ENCODE results near the gene DNAJB6.

DNAJB6 gene

DNA sequence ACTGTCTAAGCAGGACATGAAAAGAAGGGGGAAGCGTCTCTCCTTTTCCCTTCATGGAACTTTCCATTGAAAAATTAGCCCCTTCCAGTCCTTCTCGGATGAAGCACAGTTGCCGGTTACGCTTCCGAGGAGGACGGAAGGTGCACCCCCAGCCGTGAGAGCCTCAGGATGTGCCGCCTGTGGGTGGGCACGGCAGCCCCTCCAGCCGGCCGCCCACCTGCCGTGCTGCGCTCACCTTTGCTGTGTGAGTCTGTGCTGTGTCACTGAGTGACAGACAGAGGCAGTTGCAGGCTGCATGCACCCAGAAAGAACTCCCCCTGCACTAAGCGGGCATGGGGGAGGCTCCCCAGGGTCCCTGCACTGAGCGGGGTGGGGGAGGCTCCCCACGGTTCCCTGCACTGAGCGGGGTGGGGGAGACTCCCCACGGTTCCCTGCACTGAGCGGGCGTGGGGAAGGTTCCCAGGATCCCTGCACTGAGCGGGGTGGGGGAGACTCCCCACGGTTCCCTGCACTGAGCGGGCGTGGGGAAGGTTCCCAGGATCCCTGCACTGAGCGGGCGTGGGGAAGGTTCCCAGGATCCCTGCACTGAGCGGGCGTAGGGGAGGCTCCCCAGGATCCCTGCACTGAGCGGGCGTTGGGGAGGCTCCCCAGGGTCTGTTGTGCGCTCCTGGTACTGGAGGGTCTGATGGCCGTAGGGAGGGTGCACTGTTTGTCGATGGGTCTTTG is 74.2 kb downstream of the DNAJB6 start:
- DNase-seq = no peak

DNA sequence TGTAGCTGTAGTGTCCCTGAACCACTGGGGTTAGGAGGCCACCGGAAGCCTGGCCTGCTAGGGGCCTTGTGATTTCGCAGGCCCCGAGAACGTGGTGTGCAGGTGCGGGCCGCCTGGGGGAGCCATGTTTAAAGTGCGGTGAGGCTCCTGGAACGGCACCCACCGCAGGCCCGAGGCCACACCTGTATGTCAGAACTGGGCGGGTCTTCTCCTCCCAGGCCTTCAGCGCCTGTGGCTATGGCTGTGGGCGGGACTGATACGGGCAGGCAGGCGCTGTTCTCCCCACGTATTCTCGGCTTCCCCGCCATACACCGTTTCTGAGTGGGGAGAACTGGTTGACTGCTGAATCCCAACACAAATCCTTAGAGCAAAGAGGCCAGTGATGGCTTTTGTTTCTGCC is 74.8 kb downstream of the DNAJB6 start:
- DNase-seq = no peak

DNA sequence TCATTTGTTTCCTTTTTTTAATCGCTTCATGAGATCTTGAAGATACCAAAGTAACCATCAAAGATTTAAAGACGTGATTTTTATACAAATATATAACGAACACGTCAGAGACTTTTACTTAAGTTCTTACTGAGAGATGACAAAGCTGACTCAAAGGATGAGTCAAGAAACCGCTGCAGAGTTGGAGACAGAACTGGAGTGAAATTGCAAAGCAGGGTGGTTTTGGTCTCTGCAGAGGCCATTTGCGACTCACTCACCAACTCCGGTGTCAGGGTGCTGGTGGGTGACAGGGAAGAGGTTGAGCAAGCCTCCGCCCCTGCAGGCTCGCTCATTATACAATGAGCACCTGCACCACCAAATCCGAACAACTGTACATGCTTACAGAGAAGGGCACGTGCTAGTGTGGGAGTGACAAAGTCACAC is 75.2 kb downstream of the DNAJB6 start:
- no peak for DNase-seq

DNA sequence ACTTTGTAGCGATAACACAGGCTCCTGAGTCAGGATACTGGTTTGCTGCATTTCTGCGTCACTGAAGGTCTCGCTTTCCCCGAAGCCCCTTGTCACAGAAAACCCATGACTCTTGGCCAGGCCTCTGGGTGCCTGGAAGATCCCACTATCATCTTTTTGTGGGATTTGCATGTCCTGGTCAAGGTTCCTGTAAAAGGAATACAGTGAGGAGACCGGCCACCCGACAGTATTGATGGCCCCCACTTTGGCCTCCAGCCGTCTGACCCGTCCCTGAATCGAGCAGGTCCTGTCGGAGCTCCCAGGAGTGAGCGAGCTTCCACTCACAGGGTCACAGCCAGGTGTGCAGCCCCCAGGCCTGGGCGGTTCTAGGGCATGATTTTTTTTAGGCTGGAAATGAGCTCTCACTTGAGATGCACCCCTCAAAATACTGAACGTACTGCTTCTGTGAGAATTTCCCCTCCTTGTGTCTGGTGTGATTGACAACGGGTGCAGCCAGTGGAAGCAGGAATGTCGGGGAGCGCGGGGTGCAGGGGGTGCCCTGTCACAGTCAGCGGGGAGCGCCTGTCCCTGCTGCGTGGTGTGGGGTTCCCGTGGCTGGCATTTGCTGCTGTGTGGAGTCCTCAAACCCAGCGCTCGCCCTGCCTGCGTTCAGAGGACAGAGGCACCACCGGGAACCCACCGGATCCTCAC is 75.8 kb downstream of the DNAJB6 start:
- no peak for DNase-seq

DNA sequence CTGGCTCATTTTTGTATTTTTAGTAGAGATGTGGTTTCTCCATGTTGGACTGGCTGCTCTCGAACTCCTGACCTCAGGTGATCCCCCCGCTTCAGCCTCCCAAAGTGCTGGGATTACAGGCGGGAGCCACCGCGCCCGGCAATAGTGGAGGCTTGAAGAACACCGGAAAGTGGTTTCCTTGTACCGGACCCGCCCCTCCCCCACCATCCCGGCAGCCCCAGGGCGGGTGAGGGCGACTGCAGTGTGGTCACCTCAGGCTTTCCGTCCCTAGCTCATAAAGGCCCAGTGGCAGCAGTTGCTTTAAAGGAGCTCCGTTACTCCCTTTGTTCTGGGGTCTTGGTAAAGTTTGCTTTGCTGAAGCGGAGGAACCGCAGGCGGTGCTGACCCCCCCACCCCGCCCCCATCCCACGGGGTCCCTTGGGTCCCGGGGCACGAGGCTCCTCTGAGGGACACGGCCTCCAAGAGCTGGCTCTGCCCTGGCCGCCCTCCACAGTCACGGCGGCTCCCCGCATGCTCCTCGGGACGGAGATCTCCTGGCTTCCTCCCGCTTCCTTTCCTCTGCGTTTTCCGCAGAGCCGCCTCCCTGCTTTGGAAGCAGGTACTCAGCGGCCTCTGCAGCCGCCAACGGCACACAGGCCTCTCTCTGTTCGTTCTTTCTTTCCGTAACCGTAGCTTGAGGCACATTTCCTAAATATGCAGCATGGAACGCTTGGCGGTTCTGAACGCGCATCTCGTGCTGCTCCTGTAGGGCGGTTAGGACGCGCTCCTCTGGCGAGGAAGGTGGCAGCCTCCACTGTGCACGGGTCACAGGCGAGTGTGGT is 77.3 kb downstream of the DNAJB6 start:
- DNase-seq = no peak

DNA sequence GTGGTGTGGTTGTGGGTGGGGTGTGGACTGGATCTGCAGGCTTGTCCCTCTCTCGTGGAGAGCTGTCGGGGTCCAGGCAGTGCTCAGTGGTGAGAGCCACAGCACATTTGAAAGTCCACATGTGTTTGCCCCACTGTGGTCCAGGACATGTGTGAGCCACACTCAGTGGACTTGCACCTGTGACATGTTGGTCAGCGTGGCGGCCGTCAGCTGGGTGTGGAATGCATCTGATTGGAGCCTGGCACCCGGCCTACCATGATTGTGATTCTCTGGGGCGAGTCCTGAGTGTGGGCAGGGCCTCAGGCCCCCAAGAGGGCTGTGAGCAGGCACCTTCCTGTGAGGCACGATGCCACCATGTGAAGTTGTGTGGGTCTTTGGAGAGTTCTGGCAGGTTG is 77.9 kb downstream of the DNAJB6 start:
- no peak for DNase-seq

DNA sequence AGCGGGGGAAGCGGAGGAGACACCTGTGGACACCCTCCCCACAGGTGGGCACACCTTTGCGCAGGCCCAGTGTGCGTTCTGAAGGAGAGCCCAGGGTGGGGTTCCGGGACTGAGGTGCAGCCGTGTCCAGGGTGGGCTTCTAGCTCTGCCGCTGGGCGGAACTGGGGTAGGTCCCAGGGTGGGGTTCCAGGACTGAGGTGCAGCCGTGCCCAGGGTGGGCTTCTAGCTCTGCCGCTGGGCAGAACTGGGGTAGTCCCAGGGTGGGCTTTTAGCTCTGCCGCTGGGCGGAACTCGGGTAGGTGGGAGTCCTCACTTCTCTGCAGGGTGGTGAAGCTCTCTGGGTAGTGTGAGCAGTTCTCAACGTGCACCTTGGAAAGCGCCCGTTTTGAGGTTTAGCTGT is 78.7 kb downstream of the DNAJB6 start:
- no peak for DNase-seq

DNA sequence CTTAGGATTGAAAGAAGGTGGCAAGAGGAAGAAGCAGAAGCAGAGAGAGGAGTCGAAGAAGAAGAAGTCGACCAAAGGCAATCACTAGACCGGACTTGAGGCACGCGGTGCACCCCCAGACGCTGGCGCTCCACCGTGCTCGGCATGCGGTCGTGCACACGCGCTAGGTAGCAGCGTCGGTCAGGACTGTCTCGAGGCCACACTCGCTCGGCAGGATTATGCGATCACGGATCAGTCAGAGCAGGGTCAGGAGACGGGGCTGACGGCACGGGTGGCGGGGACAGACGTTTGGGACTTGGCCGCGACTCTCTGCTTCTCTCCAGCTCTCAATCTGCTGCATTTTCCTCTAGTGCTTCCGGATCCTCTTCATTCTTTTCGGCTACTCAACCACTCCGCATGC is 79.2 kb downstream of the DNAJB6 start:
- no peak for DNase-seq

DNA sequence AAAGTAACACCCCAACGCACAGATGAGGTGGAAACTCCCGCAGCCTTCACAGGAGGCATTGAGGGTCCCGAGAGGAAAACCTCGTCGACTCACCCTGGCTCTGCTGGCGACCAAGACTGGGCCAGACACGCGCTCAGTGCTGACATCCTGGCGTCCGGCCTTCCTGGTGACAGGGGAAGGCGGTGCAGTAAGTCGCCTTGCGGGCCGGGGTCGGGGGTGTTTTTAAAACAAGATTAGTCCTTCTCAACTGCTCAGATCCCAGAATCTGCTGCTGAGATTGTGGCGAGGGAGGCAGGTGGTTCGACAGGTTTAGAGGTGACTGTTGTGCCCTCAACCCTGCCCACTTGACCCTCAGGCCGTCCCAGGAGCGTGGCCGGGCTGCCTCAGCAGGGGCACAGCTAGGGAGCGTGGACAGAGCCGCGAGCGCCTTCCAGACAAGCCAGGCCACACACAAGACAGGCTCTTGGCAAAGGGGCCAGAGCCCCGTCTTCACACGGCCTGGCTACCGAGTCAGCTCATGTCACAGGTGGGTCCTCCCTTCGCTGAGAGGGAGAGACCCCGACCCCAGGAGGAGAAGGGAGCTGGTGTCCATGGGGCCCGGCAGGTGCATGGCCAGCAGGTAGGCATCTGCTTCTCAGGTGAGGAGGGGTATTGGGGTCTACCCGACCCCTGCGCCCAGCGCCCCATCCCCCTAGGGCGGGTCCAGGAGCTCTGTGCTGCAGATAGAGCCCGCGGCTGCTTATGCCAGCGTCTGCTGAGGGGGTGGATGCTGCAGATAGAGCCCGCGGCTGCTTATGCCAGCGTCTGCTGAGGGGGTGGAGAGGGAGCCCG is 81.6 kb downstream of the DNAJB6 start:
- DNase-seq = no peak

DNA sequence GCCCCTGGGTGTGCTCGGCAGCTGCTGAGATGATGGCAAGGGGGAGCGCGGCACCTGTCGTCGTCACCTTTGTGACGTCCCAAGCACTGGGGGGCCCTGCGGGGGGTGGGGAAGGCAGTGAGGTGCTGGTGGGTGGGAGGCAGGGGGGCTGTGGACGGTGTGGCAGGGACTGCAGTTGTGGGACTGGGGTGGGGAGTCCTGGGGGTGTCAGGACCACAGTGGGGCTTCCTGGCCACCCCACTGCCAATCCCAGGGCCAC is 82.2 kb downstream of the DNAJB6 start:
- DNase-seq = no peak

DNA sequence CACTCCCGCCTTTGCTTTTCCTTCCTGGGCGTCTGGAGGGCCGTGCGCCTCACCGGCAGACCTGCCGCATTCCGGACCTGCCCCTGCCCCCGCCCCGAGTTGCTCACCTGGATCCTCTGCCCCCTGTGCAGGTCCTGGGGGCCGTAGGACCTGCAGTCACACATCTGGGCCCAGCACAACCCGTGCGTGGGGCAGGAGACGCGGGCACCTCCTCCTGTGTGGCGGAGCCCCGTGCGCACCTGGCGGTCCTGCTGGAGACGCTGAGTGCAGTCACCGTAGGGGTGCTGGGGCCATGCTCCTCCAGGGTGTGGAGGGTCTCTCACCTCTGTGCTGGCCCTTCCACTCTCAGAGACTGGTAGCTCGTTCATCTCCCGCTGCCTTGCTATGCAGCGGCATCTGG is 85.5 kb downstream of the DNAJB6 start:
- DNase-seq = no peak

DNA sequence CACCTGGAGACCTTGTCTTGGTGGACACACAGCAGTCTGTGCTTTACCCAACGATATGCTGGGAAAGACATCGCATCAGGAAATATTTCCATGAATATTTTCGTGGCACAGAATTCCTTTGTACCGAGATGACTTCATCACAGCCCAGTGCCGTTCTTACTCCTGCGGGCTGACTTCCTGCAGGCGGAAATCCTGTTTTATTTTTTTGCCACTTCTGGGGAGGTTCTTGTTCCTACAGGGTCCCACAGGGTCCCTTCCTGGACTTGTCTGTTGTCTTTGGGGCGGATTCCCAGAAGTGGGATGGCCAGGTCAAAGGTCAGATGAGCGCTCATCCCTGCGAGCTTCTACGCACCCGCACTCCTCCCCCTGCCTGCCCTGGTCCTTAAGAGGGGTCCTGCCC is 86.5 kb downstream of the DNAJB6 start:
- DNase-seq = no peak

DNA sequence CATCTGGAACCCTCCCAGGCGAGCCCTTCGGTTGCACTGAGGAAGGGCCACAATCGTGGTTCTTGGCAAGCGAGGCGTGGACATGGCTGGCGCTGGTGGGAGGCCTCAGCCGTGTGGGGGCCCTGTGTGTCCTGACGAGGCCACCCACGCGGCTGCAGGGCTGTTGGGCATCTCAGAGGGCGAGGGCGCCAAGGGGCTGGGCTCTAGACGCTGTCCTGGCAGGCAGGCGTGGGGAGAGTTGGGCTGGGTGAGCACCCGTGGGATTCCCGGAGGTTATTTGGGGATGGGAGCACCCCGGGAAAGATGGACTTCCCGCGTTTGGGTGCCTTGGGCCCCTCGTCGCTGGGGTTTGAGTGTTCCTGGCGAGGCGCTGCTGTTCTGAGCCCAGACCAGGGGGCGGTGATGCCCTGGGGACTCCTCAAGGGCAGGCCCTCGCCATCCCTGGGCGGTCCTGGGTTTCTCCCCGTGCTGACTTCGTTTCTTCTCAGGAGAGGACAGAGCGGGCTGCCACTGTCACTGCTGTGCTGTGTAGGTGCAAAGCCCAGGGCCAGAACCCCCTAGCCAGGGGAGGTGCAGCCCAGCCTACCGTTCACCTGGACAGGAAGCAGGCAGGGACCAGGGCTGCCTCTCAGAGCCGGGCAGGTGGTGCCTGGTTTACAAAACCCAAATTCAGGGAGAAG is 87.2 kb downstream of the DNAJB6 start:
- no peak for DNase-seq

DNA sequence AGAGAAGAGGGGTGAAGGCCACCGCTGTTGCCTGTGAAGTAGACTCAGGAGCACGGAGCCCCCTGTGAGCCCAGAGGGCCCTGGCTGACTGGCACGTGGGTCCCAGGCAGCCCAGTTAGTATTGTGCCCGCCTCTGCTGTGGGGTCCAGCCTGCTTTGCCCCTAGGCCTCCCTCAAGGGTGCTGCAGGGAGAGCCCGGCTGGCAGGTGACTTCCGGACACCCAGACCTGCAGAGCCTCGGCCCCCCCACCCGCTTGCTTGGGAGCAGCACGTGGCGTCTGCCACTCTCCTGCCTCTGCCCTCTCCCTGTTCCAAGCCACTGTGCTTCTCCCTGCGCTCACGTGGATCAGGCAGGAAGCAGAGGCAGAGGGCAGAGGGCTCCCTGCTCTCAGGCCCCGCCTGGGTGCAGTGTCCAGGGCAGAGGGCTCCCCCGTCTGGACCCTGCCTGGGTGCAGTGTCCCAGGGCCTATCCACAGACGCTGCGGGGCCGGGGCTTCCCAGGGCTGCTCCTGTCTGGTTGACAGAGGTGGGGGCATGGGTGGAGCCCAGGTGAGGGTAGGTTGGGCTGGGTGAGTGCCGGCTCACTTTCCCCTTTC is 88.4 kb downstream of the DNAJB6 start:
- DNase-seq = no peak

DNA sequence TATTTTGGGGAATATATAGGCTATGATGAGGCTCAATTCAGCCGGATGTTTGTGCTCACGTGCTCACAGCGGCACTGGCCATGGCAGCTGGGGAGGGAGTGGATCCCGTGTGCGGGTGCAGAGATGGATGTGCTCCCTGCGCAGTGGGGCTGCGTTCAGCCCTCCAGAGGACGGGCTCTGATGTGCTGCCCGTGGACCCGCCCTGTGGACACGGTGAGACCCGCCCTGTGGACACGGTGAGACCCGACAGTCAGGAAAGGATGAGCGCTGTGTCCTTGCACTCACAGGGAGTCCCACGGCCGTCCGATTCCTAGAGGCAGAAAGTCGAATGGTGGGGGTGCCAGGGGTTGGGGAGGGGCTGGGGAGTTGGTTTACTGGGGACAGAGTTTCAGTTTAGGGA is 89.0 kb downstream of the DNAJB6 start:
- no peak for DNase-seq

DNA sequence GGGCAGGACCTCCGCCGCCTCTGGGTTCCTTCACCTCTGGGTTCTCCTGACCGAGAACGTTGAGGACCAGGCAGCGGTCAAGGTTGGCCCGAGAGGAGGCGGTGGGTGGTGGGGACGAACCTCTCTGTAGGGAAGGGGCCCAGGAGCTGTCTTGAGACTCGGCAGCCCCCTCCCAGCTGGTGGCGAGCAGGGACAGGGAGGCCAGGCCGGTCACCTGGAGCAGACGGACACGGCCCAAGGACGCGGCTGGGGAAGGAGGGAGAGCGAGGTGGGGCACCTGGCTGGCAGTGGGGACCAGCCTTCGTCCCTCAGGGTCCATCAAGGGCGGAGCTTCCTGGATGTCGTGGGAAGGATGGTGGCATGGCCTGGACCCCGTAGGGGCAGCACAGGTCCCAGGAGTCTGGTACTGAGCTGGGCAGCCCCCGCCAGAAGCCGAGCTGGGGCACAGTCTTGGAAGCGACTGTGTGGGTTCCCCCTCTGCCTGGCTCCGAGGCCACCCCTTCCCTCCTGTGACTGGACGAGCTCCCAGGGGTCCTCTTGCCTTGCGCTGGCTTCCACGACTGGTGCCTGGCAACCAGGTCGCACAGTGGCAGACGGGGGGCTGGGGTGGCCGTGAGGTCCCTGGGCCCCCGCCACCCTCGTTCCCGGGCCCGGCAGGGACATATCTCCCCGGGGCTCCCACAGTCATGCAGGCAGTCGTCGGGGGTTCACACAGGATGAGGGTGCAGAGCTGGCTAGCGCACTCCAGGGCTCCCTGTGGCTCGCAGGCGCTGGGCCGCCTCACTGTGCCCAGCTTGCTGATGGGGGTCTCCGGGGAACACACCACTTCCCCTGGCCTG is 89.9 kb downstream of the DNAJB6 start:
- DNase-seq = no peak

DNA sequence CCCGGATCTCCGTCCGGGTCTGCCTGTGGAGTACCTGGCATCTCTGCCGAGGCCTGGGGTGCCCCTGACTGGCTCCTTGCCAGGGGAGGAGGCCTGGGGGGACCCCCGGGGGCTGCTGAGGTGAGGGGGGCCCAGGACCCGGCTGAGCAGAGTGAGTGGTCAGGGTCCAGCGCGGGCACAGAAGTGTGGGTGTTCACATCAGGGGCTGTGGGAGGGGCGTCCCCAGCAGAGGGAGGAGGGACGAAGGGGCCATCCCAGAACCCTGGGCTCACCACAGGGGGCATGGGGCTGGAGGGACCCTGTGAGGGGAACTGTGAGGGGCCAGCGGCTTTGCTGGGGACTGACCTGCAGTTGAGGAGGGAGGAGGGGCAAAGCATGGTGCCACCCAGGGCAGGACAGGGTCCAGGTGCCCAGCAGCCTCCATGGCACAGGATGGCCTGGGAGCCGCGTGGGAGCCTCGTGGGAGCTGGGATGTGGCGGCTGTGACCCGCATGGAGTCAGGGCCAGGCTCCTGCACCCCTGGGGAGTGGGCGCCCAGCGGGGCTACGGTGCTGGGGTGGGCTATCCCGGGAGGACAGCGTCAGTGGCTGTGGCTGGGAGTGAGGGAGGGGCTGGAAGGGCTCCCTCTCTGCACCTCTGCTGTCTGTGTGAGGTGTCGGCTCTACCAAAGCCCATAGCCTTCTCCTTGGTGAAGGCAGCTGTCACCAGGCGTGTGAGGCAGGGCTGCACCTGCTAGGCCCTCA is 91.2 kb downstream of the DNAJB6 start:
- DNase-seq = no peak

DNA sequence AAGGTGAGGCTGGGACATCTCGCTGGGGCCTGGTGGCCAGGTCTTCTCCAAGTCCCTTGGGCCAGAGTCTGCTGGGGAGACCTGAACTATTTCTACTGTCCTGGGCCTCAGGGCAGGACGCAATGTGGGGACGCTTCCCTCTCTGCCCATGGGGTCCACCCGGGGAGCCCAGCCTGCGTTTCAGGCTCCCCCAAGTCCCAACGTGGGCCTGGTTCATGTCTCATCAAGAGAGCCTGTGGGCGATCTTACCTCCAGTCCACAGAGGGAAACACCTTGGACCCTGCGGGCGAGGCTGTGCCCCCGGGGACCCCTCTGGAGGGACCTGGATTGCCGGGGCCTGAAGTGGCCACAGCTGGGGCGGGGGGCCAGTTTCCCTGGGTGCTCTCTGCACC is 91.7 kb downstream of the DNAJB6 start:
- no peak for DNase-seq

DNA sequence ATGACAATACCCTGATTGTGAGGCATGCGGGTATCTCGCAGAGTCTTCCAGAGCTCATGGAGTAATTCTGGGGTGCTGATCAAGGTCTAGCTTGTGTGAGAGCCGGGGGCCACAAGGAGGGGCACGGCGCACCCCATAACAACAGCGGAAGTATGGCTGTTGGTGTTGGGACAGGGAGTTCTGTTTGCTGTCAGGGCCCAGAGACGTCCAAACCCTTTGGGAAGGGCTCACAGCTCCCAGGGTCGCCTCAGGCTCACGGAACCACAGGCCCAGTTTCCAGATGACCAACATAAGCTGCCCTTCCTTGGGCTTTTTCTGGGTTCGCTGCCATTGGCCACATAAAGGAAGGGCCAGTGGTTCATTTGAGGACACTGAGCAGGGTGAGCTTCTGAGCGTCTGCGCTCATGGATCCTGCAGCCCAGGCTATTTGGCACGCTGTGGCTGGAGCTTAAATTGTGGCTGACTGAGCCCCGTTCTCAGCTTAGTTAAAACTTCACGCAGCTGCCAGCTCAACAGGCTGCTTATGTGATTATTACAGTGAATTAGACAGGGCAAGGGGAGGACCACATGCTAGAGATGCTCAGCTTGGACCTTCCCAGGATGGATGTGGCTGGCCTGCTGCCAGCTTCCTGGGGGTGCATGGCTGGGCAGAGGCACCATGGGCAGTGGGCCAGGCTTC is 92.3 kb downstream of the DNAJB6 start:
- no peak for DNase-seq

DNA sequence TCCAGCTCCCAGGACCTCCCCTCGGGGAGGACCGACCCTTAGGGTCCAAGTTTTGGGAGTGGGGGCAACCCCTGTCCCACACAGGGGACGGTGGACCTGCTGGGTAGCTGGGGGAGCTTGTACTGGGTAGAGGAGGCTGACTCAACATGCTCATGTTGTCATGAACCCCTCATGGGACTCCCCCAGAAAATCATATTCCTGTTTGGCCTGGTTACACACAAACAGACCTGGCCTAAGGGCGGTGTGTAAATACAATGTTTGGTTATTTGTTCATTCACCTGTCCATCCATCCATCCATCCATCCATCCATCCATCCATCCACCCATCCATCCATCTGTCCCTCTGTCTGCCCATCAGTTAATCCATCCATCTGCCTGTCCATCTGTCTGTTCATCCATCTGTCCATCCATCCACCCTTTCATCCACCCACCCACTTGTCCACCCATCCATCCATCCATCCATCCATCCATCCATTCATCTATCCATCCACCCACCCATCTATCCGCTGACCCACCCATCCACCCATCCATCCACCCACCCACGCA is 92.9 kb downstream of the DNAJB6 start:
- DNase-seq = no peak
